Endothelial cell of umbilical vein (primary cell): ENCODE results near the gene SIGLEC8.

ENCODE experiments used
- EZH2 ChIP-seq: IDR thresholded peaks from 2 replicates; pipeline ENCODE4 v1.6.1; 2012; ENCODE audit warnings: borderline replicate concordance, low read depth, mild to moderate bottlenecking, moderate library complexity, low read length, inconsistent platforms; ENCODE audit not compliant: severe bottlenecking
- JUN ChIP-seq: IDR thresholded peaks from 2 replicates; pipeline ENCODE4 v1.6.1; 2011; ENCODE audit warnings: borderline replicate concordance, low read depth; ENCODE audit not compliant: insufficient read length, insufficient read depth
- POLR2A ChIP-seq: IDR thresholded peaks from 2 replicates; pipeline ENCODE4 v1.6.1; 2012; ENCODE audit warnings: low read depth, mild to moderate bottlenecking, control low read depth, low read length
- TF ChIP-seq, protein P1 (sequence below), 2 donors: IDR thresholded peaks; 1 replicate in 1 of 2; 2 replicates in 1 of 2; pipeline ENCODE4 v1.5.1; 2011; ENCODE audit warnings: low read length in 2 of 2, mild to moderate bottlenecking in 2 of 2, moderate library complexity in 2 of 2, control low read depth in 1 of 2, inconsistent platforms in 1 of 2, low read depth in 1 of 2; ENCODE audit not compliant: insufficient read depth in 1 of 2; ENCODE audit errors: extremely low read depth in 1 of 2

DNA sequence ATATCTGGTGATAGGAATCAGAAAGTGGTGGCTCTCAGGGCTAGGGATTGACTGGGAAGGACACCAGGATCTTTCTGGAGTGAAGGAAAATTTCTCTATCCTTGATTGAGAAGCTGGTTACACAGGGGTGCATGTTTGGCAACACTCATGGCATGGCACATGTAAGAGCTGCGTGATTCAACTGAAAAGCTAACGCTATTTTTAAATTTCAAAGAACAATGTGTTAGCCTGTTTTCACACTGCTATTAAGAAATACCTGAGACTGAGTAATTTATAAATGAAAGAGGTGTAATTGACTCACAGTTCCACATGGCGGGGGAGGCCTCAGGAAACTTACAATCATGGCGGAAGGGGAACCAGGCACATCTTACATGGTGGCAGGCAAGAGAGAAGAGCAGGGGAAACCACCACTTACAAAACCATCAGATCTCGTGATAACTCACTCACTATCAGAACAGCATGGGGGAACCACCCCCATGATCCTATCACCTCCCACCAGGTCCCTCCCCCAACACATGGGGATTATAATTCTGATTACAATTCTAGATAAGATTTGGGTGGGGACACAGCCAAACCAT lies 7.4 kb downstream of the SIGLEC8 start:
- TF ChIP-seq, protein P1, sequence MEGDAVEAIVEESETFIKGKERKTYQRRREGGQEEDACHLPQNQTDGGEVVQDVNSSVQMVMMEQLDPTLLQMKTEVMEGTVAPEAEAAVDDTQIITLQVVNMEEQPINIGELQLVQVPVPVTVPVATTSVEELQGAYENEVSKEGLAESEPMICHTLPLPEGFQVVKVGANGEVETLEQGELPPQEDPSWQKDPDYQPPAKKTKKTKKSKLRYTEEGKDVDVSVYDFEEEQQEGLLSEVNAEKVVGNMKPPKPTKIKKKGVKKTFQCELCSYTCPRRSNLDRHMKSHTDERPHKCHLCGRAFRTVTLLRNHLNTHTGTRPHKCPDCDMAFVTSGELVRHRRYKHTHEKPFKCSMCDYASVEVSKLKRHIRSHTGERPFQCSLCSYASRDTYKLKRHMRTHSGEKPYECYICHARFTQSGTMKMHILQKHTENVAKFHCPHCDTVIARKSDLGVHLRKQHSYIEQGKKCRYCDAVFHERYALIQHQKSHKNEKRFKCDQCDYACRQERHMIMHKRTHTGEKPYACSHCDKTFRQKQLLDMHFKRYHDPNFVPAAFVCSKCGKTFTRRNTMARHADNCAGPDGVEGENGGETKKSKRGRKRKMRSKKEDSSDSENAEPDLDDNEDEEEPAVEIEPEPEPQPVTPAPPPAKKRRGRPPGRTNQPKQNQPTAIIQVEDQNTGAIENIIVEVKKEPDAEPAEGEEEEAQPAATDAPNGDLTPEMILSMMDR (IDR thresholded peaks at IDR 0.05; ENCODE audit: extremely low read depth in 1 of 2, insufficient read depth in 1 of 2, low read depth in 1 of 2, low read length in 2 of 2) = no peak
- TF ChIP-seq EZH2 (no peak), POLR2A (no peak), JUN (no peak)
